H1 (cell line): Measurements from ENCODE around the gene OAT. TPM values are rescaled to one million over a fixed set of nuclear protein-coding genes. Genes with fewer than 3 reads are reported as not detected.

Experiments used
- CHD7 ChIP-seq: fragments of 300-600 bp; sonication (generic); IDR thresholded peaks from 2 replicates; pipeline ENCODE4 v1.7.1; 2012; ENCODE audit warnings: low read length, moderate library complexity, mild to moderate bottlenecking, inconsistent platforms; ENCODE audit not compliant: insufficient replicate concordance
- PHF8 ChIP-seq: fragments of 200-600 bp; sonication (generic); conservative IDR thresholded peaks from 2 replicates; pipeline ENCODE4 v1.7.1; 2012; ENCODE audit warnings: low read depth, mild to moderate bottlenecking, inconsistent platforms, low read length, moderate library complexity
- polyA plus RNA-seq, 7 experiments: library from polyadenylated mRNA; depleted of rRNA in 3 of 7; stranded (reverse) in 5 of 7; unstranded in 2 of 7; fragments of >200 nt in 5 of 7; fragments of 200-250 nt in 2 of 7; gene quantifications; 1 replicate in 5 of 7; 2 replicates in 1 of 7; 4 replicates in 1 of 7; pipeline versions ENCODE4 v1.2.1 to v1.2.3, GENCODE V29; 2011 to 2013; ENCODE audit warnings: missing spikeins in 2 of 7, mixed read lengths in 2 of 7
- total RNA-seq: library from RNA; stranded (reverse); fragmentation: NEBNext Ultra II Directional; extraction: Animal tissue kit (Norgen Biotek cat#: 25700); gene quantifications from 2 replicates; pipeline ENCODE4 v1.2.1, GENCODE V29; 2021

The OAT gene
- total and polyA plus RNA-seq, 2 of the 8 experiments (the other 6 are each of a cell fraction or from before 2014, with no cell fraction given) = 67.8 to 121 TPM

- TF ChIP-seq CHD7 (no peak), PHF8 (no peak)
Observed at GRCh38 chr10:124460144-124460543, 41.4 kb upstream of the OAT start (continued).
